Neural crest cell (in vitro differentiated cells): ENCODE results near the gene ZNF709. TPM values are rescaled to one million over a fixed set of nuclear protein-coding genes. Genes with fewer than 3 reads are reported as not detected.
"Not testable (repeated sequence)": the region's sequence is repeated elsewhere in the genome, so short reads cannot be mapped to it uniquely, and the experiment has no call there.

Source experiments
- DNase-seq: peaks from one replicate; pipeline ENCODE4 v3.0.0; 2021; ENCODE audit warnings: low read depth, mixed read lengths, low spot score
- H3K27ac Mint-ChIP-seq: one replicate; pipeline ENCODE4 v1.8.0; 2021; ENCODE audit warnings: mild to moderate bottlenecking, mixed read lengths; ENCODE audit not compliant: unreplicated experiment
- H3K27me3 Mint-ChIP-seq: 2 replicates; pipeline ENCODE4 v1.8.0; 2021; ENCODE audit warnings: low read depth, mild to moderate bottlenecking, mixed read lengths
- H3K36me3 Mint-ChIP-seq: 2 replicates; pipeline ENCODE4 v1.8.0; 2021; ENCODE audit warnings: low read depth, mild to moderate bottlenecking, mixed read lengths
- H3K4me1 Mint-ChIP-seq: 2 replicates; pipeline ENCODE4 v1.8.0; 2021; ENCODE audit warnings: mixed read lengths
- H3K4me3 Mint-ChIP-seq: one replicate; pipeline ENCODE4 v1.8.0; 2021; ENCODE audit warnings: mild to moderate bottlenecking, mixed read lengths
- H3K9me3 Mint-ChIP-seq: 2 replicates; pipeline ENCODE4 v1.8.0; 2021; ENCODE audit warnings: mixed read lengths
- total RNA-seq: library from RNA; stranded (reverse); gene quantifications from 2 replicates; pipeline ENCODE4 v1.2.1, GENCODE V29; 2021
- TF ChIP-seq, protein P1 (sequence below): fragments of 200-600 bp; sonication (generic); conservative IDR thresholded peaks from 2 replicates; pipeline ENCODE4 v1.5.0; 2021; ENCODE audit warnings: antibody characterized with exemption, mild to moderate bottlenecking

ZNF709 gene
- total RNA-seq, 1 donor from 2014 or later, result 8.9 TPM

DNA sequence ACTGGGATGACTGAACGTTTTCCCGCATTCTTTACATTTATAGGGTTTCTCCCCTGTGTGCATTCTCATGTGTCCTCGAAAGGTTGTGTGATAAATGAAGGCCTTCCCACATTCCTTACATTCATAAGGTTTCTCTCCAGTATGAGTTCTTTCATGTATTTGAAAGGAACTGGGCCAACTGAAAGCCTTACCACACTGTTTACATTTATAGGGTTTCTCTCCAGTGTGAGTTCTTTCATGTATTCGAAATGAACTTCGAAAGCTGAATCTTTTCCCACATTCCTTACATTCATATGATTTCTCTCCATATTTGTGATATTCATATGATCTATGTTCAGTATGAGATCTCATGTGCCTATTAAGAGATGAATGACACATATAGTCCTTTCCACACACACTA lies 19.4 kb downstream of the ZNF709 start:
- no peak for DNase-seq
- Mint-ChIP-seq H3K4me1 (no peaks in the 10 kb centered on the region), H3K36me3 (peaks cover 71% of the 10 kb centered on the region), H3K9me3 (peaks cover 19% of the 10 kb centered on the region), H3K27me3 (no peaks in the 10 kb centered on the region), H3K4me3 (no peak overlapping the region), H3K27ac (no peak overlapping the region)
- TF ChIP-seq, protein P1, sequence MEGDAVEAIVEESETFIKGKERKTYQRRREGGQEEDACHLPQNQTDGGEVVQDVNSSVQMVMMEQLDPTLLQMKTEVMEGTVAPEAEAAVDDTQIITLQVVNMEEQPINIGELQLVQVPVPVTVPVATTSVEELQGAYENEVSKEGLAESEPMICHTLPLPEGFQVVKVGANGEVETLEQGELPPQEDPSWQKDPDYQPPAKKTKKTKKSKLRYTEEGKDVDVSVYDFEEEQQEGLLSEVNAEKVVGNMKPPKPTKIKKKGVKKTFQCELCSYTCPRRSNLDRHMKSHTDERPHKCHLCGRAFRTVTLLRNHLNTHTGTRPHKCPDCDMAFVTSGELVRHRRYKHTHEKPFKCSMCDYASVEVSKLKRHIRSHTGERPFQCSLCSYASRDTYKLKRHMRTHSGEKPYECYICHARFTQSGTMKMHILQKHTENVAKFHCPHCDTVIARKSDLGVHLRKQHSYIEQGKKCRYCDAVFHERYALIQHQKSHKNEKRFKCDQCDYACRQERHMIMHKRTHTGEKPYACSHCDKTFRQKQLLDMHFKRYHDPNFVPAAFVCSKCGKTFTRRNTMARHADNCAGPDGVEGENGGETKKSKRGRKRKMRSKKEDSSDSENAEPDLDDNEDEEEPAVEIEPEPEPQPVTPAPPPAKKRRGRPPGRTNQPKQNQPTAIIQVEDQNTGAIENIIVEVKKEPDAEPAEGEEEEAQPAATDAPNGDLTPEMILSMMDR, result no peak

DNA sequence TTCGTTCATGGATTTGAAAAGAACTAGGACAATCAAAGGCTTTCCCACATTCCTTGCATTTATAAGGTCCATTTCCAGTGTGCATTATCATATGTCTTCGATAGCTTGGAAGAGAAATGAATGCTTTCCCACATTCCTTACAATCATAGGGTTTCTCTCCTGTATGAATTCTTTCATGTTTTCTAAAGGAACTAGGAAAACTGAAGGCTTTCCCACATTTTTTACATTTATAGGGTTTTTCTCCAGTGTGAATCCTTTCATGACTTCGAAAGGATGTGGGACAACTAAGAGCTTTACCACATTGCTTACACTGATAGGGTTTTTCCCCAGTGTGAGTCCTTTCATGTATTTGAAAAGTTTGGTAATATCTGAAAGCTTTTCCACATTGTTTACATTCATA lies 19.8 kb downstream of the ZNF709 start:
- Mint-ChIP-seq H3K36me3 (peaks cover 68% of the 10 kb centered on the region), H3K27ac (no peak overlapping the region), H3K9me3 (peaks cover 16% of the 10 kb centered on the region), H3K4me3 (no peak overlapping the region), H3K4me1 (no peaks in the 10 kb centered on the region), H3K27me3 (no peaks in the 10 kb centered on the region)
- no peak for DNase-seq
- TF ChIP-seq, protein P1, result no peak

DNA sequence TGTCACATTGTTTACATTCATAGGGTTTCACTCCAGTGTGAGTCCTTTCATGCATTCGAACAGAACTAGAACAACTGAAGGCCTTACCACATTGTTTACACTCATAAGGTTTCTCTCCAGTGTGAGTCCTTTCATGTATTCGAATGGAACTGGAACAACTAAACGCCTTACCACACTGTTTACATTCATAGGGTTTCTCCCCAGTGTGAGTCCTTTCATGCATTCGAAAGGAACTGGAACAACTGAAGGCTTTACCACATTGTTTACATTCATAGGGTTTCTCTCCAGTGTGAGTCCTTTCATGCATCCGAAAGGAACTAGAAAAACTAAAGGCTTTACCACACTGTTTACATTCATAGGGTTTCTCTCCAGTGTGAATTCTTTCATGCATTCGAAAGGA lies 20.5 kb downstream of the ZNF709 start:
- H3K36me3 Mint-ChIP-seq, result peaks cover 72% of the 10 kb centered on the region
- not testable (repeated sequence) for H3K27ac Mint-ChIP-seq, DNase-seq, H3K4me1 Mint-ChIP-seq, H3K27me3 Mint-ChIP-seq, H3K4me3 Mint-ChIP-seq
- peaks cover 19% of the 10 kb centered on the region for H3K9me3 Mint-ChIP-seq

DNA sequence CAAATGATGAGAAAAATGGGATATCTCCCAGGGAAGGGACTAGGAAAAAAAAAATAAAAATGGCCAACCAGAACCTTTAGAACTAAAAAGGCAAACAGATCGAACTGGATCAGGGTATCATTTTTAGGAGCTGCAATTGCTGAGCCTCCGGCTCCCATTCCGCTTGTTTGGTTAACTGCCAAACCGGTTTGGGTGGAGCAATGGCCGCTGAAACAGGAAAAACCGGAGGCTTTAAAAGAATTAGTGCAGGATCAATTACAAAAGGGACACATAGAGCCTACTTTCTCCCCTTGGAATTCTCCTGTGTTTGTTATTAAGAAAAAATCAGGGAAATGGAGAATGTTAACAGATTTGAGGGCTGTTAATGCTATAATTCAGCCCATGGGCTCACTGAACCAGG lies 31.1 kb downstream of the ZNF709 start:
- TF ChIP-seq, protein P1, result no peak
- H3K9me3 Mint-ChIP-seq, result peaks cover 31% of the 10 kb centered on the region
- H3K27me3 Mint-ChIP-seq, result no peaks in the 10 kb centered on the region
- no peak for DNase-seq
- peaks cover 49% of the 10 kb centered on the region for H3K36me3 Mint-ChIP-seq
- no peak overlapping the region for H3K27ac Mint-ChIP-seq
- no peak overlapping the region for H3K4me3 Mint-ChIP-seq
- no peaks in the 10 kb centered on the region for H3K4me1 Mint-ChIP-seq

DNA sequence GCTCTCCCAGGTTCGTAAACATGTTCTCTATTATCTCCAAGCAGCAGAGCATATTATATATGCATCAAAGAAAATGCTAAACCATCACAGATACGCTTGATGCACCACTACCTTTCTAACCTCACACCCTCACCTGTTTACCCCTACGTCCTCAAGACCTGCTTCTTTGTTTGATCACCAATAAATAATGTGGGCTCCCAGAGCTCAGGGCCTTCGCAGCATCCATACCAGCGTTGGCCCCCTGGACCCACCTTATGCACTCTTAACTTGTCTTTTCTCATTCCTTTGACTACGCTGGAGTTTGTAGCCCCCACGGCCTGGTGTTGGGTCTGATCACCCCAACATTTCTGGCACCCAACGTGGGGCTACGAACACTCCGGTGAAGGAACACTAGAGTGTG lies 33.8 kb downstream of the ZNF709 start:
- no peak for DNase-seq
- H3K27ac Mint-ChIP-seq, result no peak overlapping the region
- H3K4me3 Mint-ChIP-seq, result no peak overlapping the region
- no peaks in the 10 kb centered on the region for H3K4me1 Mint-ChIP-seq
- H3K9me3 Mint-ChIP-seq, result peaks cover 27% of the 10 kb centered on the region
- no peaks in the 10 kb centered on the region for H3K27me3 Mint-ChIP-seq
- peaks cover 36% of the 10 kb centered on the region for H3K36me3 Mint-ChIP-seq
- TF ChIP-seq, protein P1, result no peak

DNA sequence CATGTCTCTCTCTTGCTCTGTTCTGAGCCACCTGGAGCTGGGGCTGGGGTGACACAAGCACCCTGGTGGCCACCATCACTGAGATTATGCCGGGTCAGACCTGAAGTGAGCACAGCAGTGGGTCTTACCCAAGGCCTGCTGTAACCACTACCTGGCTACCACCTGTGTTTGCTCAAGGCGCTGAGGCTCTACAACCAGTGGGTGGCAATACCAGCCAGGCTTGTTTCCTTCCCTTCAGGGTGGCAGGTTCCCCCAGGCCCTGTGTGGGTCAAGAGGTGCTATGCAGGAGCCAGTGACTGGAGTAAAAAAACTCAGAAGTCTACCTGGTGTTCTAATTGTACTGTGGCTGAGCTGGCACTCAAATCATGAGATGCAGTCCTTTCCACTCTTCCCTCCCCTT lies 35.8 kb downstream of the ZNF709 start:
- H3K4me3 Mint-ChIP-seq, result no peak overlapping the region
- no peaks in the 10 kb centered on the region for H3K4me1 Mint-ChIP-seq
- peaks cover 30% of the 10 kb centered on the region for H3K9me3 Mint-ChIP-seq
- H3K27me3 Mint-ChIP-seq, result no peaks in the 10 kb centered on the region
- no peak overlapping the region for H3K27ac Mint-ChIP-seq
- TF ChIP-seq, protein P1, result no peak
- DNase-seq, result no peak
- H3K36me3 Mint-ChIP-seq, result peaks cover 37% of the 10 kb centered on the region
